ENCODE results near the gene ARL4A.
A peak's percentile ranks its signal among the peaks of the same experiment; 100 is the strongest.

ARL4A gene

DNA sequence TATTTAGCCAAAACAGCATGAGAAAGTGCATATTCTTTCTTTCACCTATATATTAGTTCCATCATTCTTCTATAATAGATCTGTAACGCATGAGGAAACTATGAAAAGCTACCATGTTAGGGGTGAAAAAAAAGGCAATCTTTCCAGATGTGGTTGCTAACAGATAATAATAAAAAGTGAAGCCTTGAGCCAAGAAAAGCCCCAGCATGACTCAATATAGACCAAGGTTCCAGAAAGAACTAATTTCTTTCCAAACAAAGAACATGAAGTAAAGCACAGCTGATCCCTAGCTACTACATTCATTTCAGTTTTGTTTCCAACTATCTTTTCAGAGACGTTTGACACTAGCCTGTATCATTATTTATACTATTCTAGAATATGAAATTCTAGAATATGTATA lies 16.4 kb downstream of the ARL4A start:
- no peak for DNase-seq

DNA sequence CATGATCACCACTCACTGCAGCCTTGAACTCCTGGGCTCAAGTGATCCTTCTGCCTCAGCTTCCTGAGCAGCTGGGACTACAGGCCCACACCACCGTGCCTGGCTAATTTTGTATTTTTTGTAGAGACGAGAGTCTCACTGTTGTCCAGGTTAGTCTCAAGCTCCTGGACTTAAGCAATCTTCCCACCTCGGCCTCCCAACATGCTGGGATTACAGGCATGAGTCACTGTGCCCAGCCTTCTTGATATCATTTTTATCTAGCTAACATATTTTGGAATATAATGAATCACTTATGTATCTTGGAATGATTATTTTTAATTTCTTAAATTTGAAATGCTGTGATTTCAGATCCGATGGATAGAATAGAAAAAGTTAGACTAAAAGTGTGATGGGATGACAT lies 18.4 kb downstream of the ARL4A start:
- no peak for DNase-seq

DNA sequence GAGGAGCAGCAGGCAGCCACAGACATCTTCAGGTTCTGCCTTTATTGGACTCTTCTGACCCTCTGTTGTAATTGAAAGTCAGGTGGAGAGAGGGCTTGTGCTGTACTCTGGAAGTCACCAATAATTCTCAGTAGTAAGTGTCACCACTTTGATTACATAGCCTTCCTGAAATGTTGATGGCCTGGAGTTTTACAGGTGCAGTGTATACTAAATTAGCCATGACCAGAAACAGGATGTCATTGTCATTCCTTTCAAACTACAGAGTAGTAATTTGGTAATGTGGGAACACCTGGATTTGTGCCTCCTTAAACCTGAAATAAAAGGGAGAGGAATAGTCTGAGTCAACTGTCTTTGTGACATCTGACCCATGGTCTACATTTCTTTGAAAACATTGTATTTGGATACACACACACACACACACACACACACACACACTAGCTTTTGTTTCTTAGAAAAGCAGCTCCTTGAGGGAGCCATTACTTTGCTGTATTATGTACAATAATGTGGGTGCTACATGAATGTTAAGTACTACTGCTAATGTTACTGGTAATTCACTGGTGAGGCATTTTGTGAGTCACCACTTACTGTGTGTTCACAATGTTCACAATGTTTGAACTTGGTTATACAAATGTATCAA lies 19.6 kb downstream of the ARL4A start:
- DNase-seq, result peak; percentile 23

GRCh38 chr7:12708314-12708713 lies 20.9 kb downstream of the ARL4A start:
- DNase-seq, result no peak

DNA sequence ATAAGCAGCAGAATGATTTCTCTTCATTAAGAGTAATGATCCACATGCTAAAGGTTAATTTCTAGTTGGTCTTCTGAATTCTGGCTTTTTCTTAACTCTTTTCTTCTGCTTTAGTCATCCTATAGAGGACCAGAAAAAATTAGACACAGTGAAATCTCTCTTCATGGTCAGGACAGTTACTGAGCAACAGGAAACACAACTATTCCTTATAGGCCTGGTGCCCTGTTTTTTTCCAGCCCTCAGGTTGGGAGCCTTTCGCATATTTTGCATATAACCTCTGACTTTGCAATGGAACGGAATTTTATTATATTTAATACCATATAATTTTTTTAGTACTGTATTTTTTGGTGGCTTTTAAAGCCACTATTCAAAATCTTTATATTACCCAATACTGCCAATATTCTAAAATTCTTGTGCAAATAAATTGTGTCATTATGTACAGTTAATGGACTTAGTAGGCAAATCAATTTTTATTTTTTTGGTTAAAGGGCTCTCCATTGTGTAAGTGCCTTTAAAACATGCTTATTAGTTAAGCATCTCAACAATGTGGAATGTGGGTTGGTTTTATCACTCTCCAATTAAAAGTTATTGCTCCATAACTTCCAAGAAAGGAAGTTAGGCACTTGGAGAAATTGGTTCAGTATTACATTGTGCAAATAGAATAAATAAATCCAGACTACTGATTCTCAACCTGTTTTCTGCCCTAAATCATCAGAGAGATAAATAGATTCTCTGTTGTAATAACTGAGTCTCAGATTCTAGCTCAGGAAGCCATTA lies 22.5 kb downstream of the ARL4A start:
- no peak for DNase-seq

- DNase-seq, result no peak
Measured at GRCh38 chr7:12711124-12711523, 23.7 kb downstream of the ARL4A start.

GRCh38 chr7:12712236-12712635 lies 24.8 kb downstream of the ARL4A start:
- DNase-seq, result peak; percentile 50

GRCh38 chr7:12713625-12714378 lies 26.4 kb downstream of the ARL4A start:
- DNase-seq, result no peak

DNA sequence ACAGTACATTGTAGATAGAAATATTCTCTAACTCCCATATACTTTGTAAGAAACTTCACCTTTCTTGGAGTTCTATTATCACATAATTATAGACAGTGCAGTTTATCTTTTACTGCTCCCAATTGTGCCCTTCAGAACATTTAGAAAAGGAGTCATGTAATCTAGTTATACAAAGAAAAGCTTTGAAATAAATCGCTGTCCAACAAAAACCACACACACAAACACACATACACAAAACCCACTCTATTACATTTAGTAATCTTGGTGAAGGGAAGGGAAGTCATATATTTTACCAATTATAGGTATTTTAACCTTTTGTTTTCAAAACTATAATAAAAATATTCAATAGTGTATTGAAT lies 26.9 kb downstream of the ARL4A start:
- DNase-seq, result no peak

GRCh38 chr7:12715372-12716133 lies 28.1 kb downstream of the ARL4A start:
- no peak for DNase-seq

GRCh38 chr7:12716134-12716681 lies 28.8 kb downstream of the ARL4A start:
- DNase-seq, result no peak

DNA sequence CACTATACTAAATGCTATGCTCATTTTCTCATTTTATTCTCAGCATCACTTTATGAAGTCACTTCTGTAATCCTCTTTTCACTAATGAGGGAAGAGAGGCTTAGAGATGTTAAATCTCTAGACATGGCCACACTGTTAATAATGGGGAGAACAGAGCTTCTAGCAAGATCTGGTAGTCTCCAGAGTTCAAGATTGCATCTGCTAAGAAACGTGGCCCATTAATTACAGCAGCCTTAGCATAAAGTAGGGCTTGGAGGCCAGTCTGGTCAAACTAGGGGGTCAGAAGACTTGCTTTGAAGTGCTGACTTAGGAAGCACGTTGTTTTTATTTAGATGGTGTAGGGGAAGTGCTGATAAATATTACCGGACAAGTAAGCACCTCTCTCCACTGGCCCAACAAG lies 29.3 kb downstream of the ARL4A start:
- DNase-seq, result no peak

GRCh38 chr7:12719141-12719919 lies 31.9 kb downstream of the ARL4A start:
- DNase-seq, result no peak

- DNase-seq, result no peak
Measured at GRCh38 chr7:12719981-12720865, 32.8 kb downstream of the ARL4A start.

GRCh38 chr7:12721286-12721830 lies 33.9 kb downstream of the ARL4A start:
- DNase-seq, result no peak

DNA sequence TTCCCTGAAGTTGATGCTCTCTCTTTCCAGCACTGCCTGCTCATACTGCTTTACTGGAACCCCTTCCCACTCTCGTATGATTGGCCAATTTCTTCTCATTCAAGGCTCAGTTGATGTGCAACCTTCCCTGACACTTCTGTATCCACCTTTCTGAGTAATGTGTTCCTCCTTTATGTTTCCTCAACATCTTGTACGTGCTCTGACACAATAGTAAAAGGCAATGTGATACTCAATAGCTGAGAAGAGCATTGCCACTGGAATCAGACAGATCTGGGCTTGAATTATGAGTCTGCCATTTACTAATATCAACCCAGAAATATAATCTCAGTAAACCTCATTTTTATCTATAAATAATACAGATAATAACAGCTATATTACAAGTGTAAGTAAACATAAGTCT lies 34.7 kb downstream of the ARL4A start:
- DNase-seq, result no peak

DNA sequence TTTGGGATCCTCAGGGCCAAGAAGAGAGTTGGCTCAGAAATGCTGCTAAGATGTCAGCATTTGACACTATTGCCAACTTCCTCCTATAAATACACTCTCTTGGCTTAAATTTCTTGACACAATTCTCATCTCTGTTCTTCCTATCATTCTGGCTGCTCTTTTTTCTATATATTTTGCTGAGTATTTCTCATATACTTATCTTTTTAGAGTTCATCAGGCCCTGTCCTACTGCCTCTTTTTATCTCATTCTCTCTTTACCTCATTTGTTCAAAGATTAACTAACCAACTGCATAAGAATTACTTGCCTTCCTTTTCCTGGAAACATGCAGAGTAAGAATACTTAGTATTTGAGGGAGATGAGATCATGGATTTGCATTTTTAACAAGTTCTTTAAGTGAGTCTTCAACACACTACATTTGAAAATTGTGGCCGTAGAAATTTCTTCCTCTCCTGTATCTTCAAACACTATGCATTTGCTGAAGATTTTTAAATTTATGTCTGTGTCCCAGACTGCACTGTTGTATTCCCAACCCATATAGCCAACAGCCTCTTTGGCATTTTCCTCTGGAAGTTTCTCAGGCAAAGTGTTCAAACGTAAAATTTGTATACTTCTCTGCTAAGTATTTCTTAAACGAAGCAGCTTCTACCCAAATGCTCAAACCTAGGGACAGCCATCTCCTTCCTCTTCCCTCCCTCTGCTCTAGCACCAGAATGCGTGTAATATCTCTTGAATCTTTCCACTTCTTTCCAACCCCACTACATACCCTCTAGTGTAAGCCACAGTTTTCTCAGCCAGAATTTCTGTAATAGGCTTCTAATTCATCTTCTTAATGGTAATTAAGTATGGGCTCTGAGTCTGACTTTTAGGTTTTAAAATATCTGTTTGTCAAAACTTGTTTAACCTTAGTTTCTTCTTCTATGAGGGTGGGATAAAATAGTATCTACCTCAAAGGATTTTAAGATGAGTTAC lies 35.5 kb downstream of the ARL4A start:
- DNase-seq, result no peak

- no peak for DNase-seq
Measured at GRCh38 chr7:12725575-12726316, 38.3 kb downstream of the ARL4A start.

GRCh38 chr7:12726908-12727307 lies 39.5 kb downstream of the ARL4A start:
- DNase-seq, result no peak

All from NCI-H1436 (cell line).